ENCODE data around the gene AP1M1. TPM values are rescaled to one million over a fixed set of nuclear protein-coding genes. Genes with fewer than 3 reads are reported as not detected.
"Not testable (repeated sequence)": the region's sequence is repeated elsewhere in the genome, so short reads cannot be mapped to it uniquely, and the experiment has no call there.

Gene AP1M1
- total RNA-seq, 1 donor from 2014 or later, result 38.5 TPM

DNA sequence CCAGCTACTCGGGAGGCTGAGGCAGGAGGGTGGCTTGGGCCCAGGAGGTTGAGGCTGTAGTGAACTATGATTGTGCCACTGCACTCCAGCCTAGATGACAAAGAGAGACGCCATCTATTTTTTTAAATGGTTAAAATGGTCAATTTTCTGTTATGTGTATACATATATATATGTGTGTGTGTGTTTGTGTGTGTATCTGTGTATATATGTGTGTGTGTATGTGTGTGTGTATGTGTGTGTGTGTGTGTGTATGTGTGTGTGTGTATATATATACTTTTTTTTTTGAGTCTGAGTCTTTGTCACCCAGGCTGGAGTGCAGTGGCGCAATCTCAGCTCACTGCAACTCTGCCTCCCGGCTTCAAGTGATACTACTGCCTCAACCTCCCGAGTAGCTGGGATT is 84.0 kb downstream of the AP1M1 start:
- no peak for TF ChIP-seq CTCF (IDR thresholded peaks at IDR 0.05; ENCODE audit: borderline replicate concordance)
- intact Hi-C loops (cut with micrococcal nuclease), result no loop called here
- H3K4me1 ChIP-seq, result peaks cover 55% of the 10 kb centered on the region
- H3K4me3 ChIP-seq, result no peak overlapping the region
- peak overlapping the region; percentile 96 for H3K27ac ChIP-seq (replicated peaks)
- DNase-seq, result no peak
- no peaks in the 10 kb centered on the region for H3K9me3 ChIP-seq (replicated peaks)
- H3K36me3 ChIP-seq, result no peaks in the 10 kb centered on the region
- no peaks in the 10 kb centered on the region for H3K27me3 ChIP-seq (ENCODE audit: low read depth)

DNA sequence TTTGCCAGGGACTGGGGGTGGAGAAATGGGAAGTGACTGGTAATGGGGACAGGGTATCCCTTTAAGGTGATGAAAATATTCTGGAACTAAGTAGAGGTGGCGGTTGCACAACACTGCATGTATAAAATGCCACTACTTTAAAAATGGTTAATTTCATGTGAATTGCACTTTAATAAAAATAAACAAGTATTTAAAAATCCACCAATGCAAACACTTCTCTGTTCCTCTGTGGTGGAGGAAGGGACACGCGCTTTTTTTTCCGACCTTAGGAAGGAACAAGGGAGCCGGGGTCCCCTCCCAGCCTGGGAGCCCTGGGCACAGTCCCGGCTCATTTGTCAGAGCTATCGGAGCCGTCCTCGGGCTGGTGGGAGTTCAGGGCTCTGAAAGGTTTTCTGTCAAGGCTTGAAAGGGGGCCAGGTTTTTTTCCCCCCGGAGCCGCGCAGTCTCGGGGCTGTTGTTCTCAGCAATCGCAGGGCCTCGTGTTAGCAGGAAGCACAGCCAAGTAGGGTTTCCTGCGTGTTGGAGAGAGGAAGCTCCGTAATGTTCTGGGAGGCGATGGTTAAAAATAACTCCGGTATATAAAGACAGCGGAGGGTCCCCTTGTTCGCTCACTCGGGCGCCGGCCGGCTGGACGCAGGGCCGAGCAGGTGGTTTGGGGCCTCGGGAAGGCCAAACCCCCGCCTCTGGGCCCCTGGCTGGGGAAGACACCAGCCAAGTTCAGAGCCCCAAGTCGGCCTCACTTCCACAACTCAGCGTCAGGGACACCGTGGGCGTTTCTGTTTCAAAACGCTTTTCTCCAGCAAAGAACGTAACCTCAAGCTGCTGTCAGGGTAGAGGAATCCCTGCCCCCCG is 85.7 kb downstream of the AP1M1 start:
- peak overlapping the region; percentile 56 for H3K4me3 ChIP-seq
- no peaks in the 10 kb centered on the region for H3K9me3 ChIP-seq (replicated peaks)
- peak overlapping the region; percentile 96 for H3K27ac ChIP-seq (replicated peaks)
- intact Hi-C loops (cut with micrococcal nuclease), result no loop called here
- H3K4me1 ChIP-seq, result peaks cover 69% of the 10 kb centered on the region
- no peaks in the 10 kb centered on the region for H3K27me3 ChIP-seq (ENCODE audit: low read depth)
- H3K36me3 ChIP-seq, result no peaks in the 10 kb centered on the region
- peak; percentile 84 for DNase-seq
- TF ChIP-seq CTCF (IDR thresholded peaks at IDR 0.05; ENCODE audit: borderline replicate concordance), result no peak

GRCh38 chr19:16284505-16284904 is 86.8 kb downstream of the AP1M1 start:
- Histone ChIP-seq H3K27me3 (ENCODE audit: low read depth) (no peaks in the 10 kb centered on the region), H3K27ac (replicated peaks) (peak overlapping the region; percentile 96), H3K4me3 (peak overlapping the region; percentile 56), H3K4me1 (peaks cover 63% of the 10 kb centered on the region), H3K36me3 (no peaks in the 10 kb centered on the region), H3K9me3 (replicated peaks) (no peaks in the 10 kb centered on the region)
- TF ChIP-seq CTCF (IDR thresholded peaks at IDR 0.05; ENCODE audit: borderline replicate concordance), result no peak
- intact Hi-C loops (cut with micrococcal nuclease), result no loop called here
- no peak for DNase-seq

DNA sequence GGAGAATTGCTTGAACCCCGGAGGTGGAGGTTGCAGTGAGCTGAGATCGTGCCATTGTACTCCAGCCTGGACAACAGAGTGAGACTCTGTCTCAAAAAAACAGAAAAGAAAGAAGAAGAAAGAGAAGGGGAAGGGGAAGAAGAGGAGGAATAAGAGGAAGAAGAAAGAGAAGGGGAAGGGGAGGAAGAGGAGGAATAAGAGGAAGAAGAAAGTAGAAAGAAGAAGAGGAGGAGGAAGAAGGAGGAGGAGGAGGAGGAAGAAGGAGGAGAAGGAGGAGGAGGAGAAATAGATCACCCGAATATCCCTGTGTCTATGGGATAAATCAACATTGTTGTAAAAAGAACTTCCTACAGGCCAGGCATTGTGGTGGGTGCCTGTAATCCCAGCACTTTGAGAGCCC is 87.4 kb downstream of the AP1M1 start:
- H3K36me3 ChIP-seq; H3K27me3 ChIP-seq (ENCODE audit: low read depth); DNase-seq; H3K9me3 ChIP-seq (replicated peaks); H3K4me3 ChIP-seq; intact Hi-C loops (cut with micrococcal nuclease): not testable (repeated sequence)
- Histone ChIP-seq H3K4me1 (peaks cover 64% of the 10 kb centered on the region), H3K27ac (replicated peaks) (peak overlapping the region; percentile 96)

- peak overlapping the region; percentile 96 for H3K27ac ChIP-seq (replicated peaks)
- no peak for TF ChIP-seq CTCF (IDR thresholded peaks at IDR 0.05; ENCODE audit: borderline replicate concordance)
- H3K27me3 ChIP-seq (ENCODE audit: low read depth), result no peaks in the 10 kb centered on the region
- DNase-seq, result no peak
- peak overlapping the region; percentile 22 for H3K4me3 ChIP-seq
- H3K9me3 ChIP-seq (replicated peaks), result no peaks in the 10 kb centered on the region
- intact Hi-C loops (cut with micrococcal nuclease), result no loop called here
- H3K36me3 ChIP-seq, result no peaks in the 10 kb centered on the region
- H3K4me1 ChIP-seq, result peaks cover 72% of the 10 kb centered on the region
Measured at GRCh38 chr19:16285769-16286498, 88.2 kb downstream of the AP1M1 start.

GRCh38 chr19:16288544-16288943 is 90.8 kb downstream of the AP1M1 start:
- TF ChIP-seq CTCF (IDR thresholded peaks at IDR 0.05; ENCODE audit: borderline replicate concordance), result no peak
- peak overlapping the region; percentile 96 for H3K27ac ChIP-seq (replicated peaks)
- H3K27me3 ChIP-seq (ENCODE audit: low read depth), result no peaks in the 10 kb centered on the region
- no peak overlapping the region for H3K4me3 ChIP-seq
- H3K9me3 ChIP-seq (replicated peaks), result no peaks in the 10 kb centered on the region
- DNase-seq, result no peak
- intact Hi-C loops (cut with micrococcal nuclease), result no loop called here
- H3K4me1 ChIP-seq, result peaks cover 83% of the 10 kb centered on the region
- no peaks in the 10 kb centered on the region for H3K36me3 ChIP-seq

Data from left ventricle myocardium inferior (tissue), 1 donor.